ENCODE results near the gene ADAMTSL1. TPM values are rescaled to one million over a fixed set of nuclear protein-coding genes. Genes with fewer than 3 reads are reported as not detected.

Gene ADAMTSL1
- total RNA-seq, 1 donor from 2014 or later: 12.6 TPM

GRCh38 chr9:18707061-18707461 is 233.1 kb downstream of the ADAMTSL1 start:
- TF ChIP-seq, protein P1, sequence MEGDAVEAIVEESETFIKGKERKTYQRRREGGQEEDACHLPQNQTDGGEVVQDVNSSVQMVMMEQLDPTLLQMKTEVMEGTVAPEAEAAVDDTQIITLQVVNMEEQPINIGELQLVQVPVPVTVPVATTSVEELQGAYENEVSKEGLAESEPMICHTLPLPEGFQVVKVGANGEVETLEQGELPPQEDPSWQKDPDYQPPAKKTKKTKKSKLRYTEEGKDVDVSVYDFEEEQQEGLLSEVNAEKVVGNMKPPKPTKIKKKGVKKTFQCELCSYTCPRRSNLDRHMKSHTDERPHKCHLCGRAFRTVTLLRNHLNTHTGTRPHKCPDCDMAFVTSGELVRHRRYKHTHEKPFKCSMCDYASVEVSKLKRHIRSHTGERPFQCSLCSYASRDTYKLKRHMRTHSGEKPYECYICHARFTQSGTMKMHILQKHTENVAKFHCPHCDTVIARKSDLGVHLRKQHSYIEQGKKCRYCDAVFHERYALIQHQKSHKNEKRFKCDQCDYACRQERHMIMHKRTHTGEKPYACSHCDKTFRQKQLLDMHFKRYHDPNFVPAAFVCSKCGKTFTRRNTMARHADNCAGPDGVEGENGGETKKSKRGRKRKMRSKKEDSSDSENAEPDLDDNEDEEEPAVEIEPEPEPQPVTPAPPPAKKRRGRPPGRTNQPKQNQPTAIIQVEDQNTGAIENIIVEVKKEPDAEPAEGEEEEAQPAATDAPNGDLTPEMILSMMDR (IDR thresholded peaks at IDR 0.05; ENCODE audit: insufficient read depth, low read depth, low read length): no peak
- TF ChIP-seq EZH2 (IDR thresholded peaks at IDR 0.05; ENCODE audit: insufficient read depth, low read length): no peak
- H3K27me3 Mint-ChIP-seq (ENCODE audit: low read depth, unreplicated experiment): no peaks in the 10 kb centered on the region
- H3K4me1 Mint-ChIP-seq (ENCODE audit: low read depth, unreplicated experiment): peaks cover 1% of the 10 kb centered on the region
- Histone ChIP-seq H3K9me3 (ENCODE audit: insufficient read depth, low read depth, low read length) (no peaks in the 10 kb centered on the region), H4K20me1 (ENCODE audit: insufficient read depth, low read length) (no peaks in the 10 kb centered on the region), H3K27me3 (ENCODE audit: insufficient read depth, low read length) (no peaks in the 10 kb centered on the region), H3K4me1 (ENCODE audit: insufficient read depth, low read length) (peaks cover 4% of the 10 kb centered on the region), H3K79me2 (ENCODE audit: insufficient read depth, low read length) (no peaks in the 10 kb centered on the region), H3K36me3 (ENCODE audit: insufficient read depth, low read length) (peaks cover 24% of the 10 kb centered on the region), H3K27ac (ENCODE audit: low read depth, low read length) (no peak overlapping the region), H3K9ac (ENCODE audit: low read length) (no peak overlapping the region), H3K4me3 (ENCODE audit: insufficient read depth, low read depth, low read length) (no peak overlapping the region), H3K4me2 (ENCODE audit: low read length) (no peak overlapping the region), H2AFZ (ENCODE audit: low read depth, low read length) (no peak overlapping the region)
- peaks cover 11% of the 10 kb centered on the region for H3K36me3 Mint-ChIP-seq (ENCODE audit: low read depth, unreplicated experiment)
- FAIRE-seq: no peak
- H3K4me3 Mint-ChIP-seq (ENCODE audit: unreplicated experiment): no peak overlapping the region
- DNase-seq (ENCODE audit: low read depth): no peak
- no peak overlapping the region for H3K27ac Mint-ChIP-seq (ENCODE audit: unreplicated experiment)
- H3K9me3 Mint-ChIP-seq (ENCODE audit: unreplicated experiment): no peaks in the 10 kb centered on the region

- Histone ChIP-seq H3K9ac (ENCODE audit: low read length) (no peak overlapping the region), H2AFZ (ENCODE audit: low read depth, low read length) (no peak overlapping the region), H3K4me3 (ENCODE audit: insufficient read depth, low read depth, low read length) (no peak overlapping the region), H3K27me3 (ENCODE audit: insufficient read depth, low read length) (no peaks in the 10 kb centered on the region), H3K4me2 (ENCODE audit: low read length) (no peak overlapping the region), H4K20me1 (ENCODE audit: insufficient read depth, low read length) (no peaks in the 10 kb centered on the region), H3K4me1 (ENCODE audit: insufficient read depth, low read length) (peaks cover 4% of the 10 kb centered on the region), H3K79me2 (ENCODE audit: insufficient read depth, low read length) (no peaks in the 10 kb centered on the region), H3K36me3 (ENCODE audit: insufficient read depth, low read length) (peaks cover 24% of the 10 kb centered on the region), H3K9me3 (ENCODE audit: insufficient read depth, low read depth, low read length) (no peaks in the 10 kb centered on the region), H3K27ac (ENCODE audit: low read depth, low read length) (no peak overlapping the region)
- TF ChIP-seq EZH2 (IDR thresholded peaks at IDR 0.05; ENCODE audit: insufficient read depth, low read length): no peak
- Mint-ChIP-seq H3K27me3 (ENCODE audit: low read depth, unreplicated experiment) (no peaks in the 10 kb centered on the region), H3K36me3 (ENCODE audit: low read depth, unreplicated experiment) (peaks cover 11% of the 10 kb centered on the region), H3K4me1 (ENCODE audit: low read depth, unreplicated experiment) (peaks cover 1% of the 10 kb centered on the region), H3K9me3 (ENCODE audit: unreplicated experiment) (no peaks in the 10 kb centered on the region), H3K4me3 (ENCODE audit: unreplicated experiment) (no peak overlapping the region), H3K27ac (ENCODE audit: unreplicated experiment) (no peak overlapping the region)
- FAIRE-seq (peak; percentile 74), DNase-seq (ENCODE audit: low read depth) (no peak)
These were observed 233.7 kb downstream of the ADAMTSL1 start for GRCh38 chr9:18707489-18708205.

GRCh38 chr9:18708429-18708828 is 234.5 kb downstream of the ADAMTSL1 start:
- no peak for FAIRE-seq
- peaks cover 1% of the 10 kb centered on the region for H3K4me1 Mint-ChIP-seq (ENCODE audit: low read depth, unreplicated experiment)
- no peak overlapping the region for H3K4me2 ChIP-seq (ENCODE audit: low read length)
- no peaks in the 10 kb centered on the region for H3K27me3 ChIP-seq (ENCODE audit: insufficient read depth, low read length)
- no peak for DNase-seq (ENCODE audit: low read depth)
- no peak overlapping the region for H3K9ac ChIP-seq (ENCODE audit: low read length)
- no peak overlapping the region for H2AFZ ChIP-seq (ENCODE audit: low read depth, low read length)
- no peaks in the 10 kb centered on the region for H3K9me3 ChIP-seq (ENCODE audit: insufficient read depth, low read depth, low read length)
- H3K4me3 Mint-ChIP-seq (ENCODE audit: unreplicated experiment): no peak overlapping the region
- no peaks in the 10 kb centered on the region for H4K20me1 ChIP-seq (ENCODE audit: insufficient read depth, low read length)
- TF ChIP-seq, protein P1 (IDR thresholded peaks at IDR 0.05; ENCODE audit: insufficient read depth, low read depth, low read length): no peak
- TF ChIP-seq EZH2 (IDR thresholded peaks at IDR 0.05; ENCODE audit: insufficient read depth, low read length): no peak
- H3K36me3 ChIP-seq (ENCODE audit: insufficient read depth, low read length): peaks cover 24% of the 10 kb centered on the region
- H3K27ac Mint-ChIP-seq (ENCODE audit: unreplicated experiment): no peak overlapping the region
- H3K4me3 ChIP-seq (ENCODE audit: insufficient read depth, low read depth, low read length): no peak overlapping the region
- H3K36me3 Mint-ChIP-seq (ENCODE audit: low read depth, unreplicated experiment): peaks cover 10% of the 10 kb centered on the region
- no peaks in the 10 kb centered on the region for H3K9me3 Mint-ChIP-seq (ENCODE audit: unreplicated experiment)
- no peak overlapping the region for H3K27ac ChIP-seq (ENCODE audit: low read depth, low read length)
- no peaks in the 10 kb centered on the region for H3K79me2 ChIP-seq (ENCODE audit: insufficient read depth, low read length)
- no peaks in the 10 kb centered on the region for H3K27me3 Mint-ChIP-seq (ENCODE audit: low read depth, unreplicated experiment)
- peaks cover 4% of the 10 kb centered on the region for H3K4me1 ChIP-seq (ENCODE audit: insufficient read depth, low read length)

Measured in astrocyte (in vitro differentiated cells and primary cell).